ENCODE results near the gene AANAT. TPM values are rescaled to one million over a fixed set of nuclear protein-coding genes. Genes with fewer than 3 reads are reported as not detected.

Gene AANAT
- total RNA-seq: not detected

DNA sequence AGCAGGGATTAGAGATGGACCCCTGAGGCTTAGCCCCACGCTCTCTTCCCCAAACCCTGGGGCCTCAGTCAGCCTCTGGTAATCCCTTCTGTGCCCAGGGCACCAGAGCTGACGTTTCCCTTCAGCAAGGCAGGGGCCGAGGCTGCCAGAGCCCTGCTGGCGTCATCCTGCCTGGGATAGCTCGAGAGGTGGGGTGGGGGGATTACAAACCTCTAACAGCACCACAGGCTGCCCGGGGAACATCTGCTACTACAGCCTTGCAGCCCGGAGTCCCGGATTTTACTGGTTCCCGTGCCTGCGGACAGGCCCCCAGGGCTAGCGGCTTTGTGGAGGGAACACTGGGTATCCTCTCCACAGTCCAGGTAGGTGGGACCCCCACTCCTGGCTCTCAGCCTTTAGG is at the start of gene AANAT:
Gene AANAT (plus strand): TSS at position 238 of the 400 bp plus-strand sequence. CDS start 1,144 bp downstream, outside the sequence.
- H3K4me1 ChIP-seq: no peaks in the 10 kb centered on the region
- no peak for TF ChIP-seq POLR2A (IDR thresholded peaks at IDR 0.05)
- TF ChIP-seq, protein P1, sequence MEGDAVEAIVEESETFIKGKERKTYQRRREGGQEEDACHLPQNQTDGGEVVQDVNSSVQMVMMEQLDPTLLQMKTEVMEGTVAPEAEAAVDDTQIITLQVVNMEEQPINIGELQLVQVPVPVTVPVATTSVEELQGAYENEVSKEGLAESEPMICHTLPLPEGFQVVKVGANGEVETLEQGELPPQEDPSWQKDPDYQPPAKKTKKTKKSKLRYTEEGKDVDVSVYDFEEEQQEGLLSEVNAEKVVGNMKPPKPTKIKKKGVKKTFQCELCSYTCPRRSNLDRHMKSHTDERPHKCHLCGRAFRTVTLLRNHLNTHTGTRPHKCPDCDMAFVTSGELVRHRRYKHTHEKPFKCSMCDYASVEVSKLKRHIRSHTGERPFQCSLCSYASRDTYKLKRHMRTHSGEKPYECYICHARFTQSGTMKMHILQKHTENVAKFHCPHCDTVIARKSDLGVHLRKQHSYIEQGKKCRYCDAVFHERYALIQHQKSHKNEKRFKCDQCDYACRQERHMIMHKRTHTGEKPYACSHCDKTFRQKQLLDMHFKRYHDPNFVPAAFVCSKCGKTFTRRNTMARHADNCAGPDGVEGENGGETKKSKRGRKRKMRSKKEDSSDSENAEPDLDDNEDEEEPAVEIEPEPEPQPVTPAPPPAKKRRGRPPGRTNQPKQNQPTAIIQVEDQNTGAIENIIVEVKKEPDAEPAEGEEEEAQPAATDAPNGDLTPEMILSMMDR (IDR thresholded peaks at IDR 0.05): no peak
- no peaks in the 10 kb centered on the region for H3K36me3 ChIP-seq
- H3K27ac ChIP-seq: no peak within 1 kb of the TSS
- H3K27me3 ChIP-seq: no peaks in the 10 kb centered on the region
- H3K4me3 ChIP-seq: no peak within 1 kb of the TSS
- intact Hi-C loops (cut with DNase I; ENCODE audit: low total_unique reads): loop anchor here (2.0 kb wide), 1 partner anchor 39 kb away; no protein-coding TSS in a partner anchor
- no peaks in the 10 kb centered on the region for H3K9me3 ChIP-seq
- DNase-seq: no peak

DNA sequence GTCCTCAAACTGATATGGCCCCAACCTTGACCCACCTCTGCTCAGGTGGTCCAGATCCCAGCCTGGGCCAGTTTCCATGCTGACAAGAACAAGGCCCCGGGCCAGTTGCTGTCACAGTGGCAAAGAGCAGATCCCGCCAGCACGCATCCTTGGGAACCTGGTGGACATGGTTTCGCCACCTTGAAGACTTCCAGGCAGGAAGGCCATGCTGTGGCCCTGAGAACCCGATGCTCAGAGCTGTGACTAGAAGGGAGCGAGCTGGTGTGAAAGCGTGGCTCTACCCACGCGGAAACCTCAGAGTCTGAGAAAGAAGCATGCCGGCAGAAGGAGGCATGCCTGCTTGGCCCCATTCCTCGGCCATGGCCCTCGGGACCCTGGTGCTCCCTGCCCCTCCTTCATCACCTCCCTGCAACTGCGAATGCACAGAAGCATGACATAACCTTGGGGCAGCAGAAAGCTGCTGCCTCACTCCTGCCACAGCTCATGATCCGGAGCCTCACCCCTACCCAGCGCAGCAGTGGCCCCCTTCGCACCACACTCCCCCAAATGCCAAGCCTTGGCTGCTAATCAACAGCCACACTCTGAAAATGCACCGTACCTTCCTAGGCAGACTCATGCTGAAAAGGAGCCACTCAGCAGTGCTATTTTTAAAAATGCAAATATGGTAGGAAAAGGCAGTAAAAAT is 47.7 kb upstream of the AANAT start:
- no peaks in the 10 kb centered on the region for H3K9me3 ChIP-seq
- DNase-seq: no peak
- no peaks in the 10 kb centered on the region for H3K27me3 ChIP-seq
- no peak for TF ChIP-seq POLR2A (IDR thresholded peaks at IDR 0.05)
- TF ChIP-seq, protein P1 (IDR thresholded peaks at IDR 0.05): no peak
- intact Hi-C loops (cut with DNase I; ENCODE audit: low total_unique reads): no loop called here
- no peak overlapping the region for H3K27ac ChIP-seq
- H3K4me3 ChIP-seq: no peak overlapping the region
- H3K4me1 ChIP-seq: peaks cover 0 to 11% of the 10 kb centered on the region in 2 donors
- H3K36me3 ChIP-seq: no peaks in the 10 kb centered on the region

GRCh38 chr17:76420356-76421043 is 46.9 kb upstream of the AANAT start:
- no peak for TF ChIP-seq POLR2A (IDR thresholded peaks at IDR 0.05)
- TF ChIP-seq, protein P1 (IDR thresholded peaks at IDR 0.05): no peak
- no peaks in the 10 kb centered on the region for H3K27me3 ChIP-seq
- H3K9me3 ChIP-seq: no peaks in the 10 kb centered on the region
- no peak overlapping the region for H3K4me3 ChIP-seq
- H3K27ac ChIP-seq: no peak overlapping the region
- no peaks in the 10 kb centered on the region for H3K36me3 ChIP-seq
- H3K4me1 ChIP-seq: peaks cover 0 to 8% of the 10 kb centered on the region in 2 donors
- intact Hi-C loops (cut with DNase I; ENCODE audit: low total_unique reads): no loop called here
- DNase-seq: no peak

DNA sequence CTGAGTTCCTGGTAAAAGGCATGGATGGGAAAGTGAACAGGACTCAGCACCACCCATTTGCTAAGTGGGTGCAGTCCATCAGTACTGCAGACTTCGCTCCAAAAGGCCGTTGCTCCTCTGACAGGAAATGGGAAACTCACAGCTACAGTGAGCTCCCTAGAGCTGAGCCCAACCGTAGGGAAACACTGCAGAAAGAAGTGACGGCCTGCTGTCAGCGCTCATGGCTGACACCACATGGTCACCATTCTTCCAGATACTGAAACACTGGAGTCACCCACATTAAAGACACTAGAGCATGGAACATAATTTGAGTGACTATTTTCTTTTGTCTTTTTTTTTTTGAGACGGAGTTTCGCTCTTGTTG is 46.4 kb upstream of the AANAT start:
- no peaks in the 10 kb centered on the region for H3K27me3 ChIP-seq
- no peaks in the 10 kb centered on the region for H3K9me3 ChIP-seq
- intact Hi-C loops (cut with DNase I; ENCODE audit: low total_unique reads): no loop called here
- peaks cover 0 to 8% of the 10 kb centered on the region in 2 donors for H3K4me1 ChIP-seq
- no peaks in the 10 kb centered on the region for H3K36me3 ChIP-seq
- no peak for TF ChIP-seq POLR2A (IDR thresholded peaks at IDR 0.05)
- TF ChIP-seq, protein P1 (IDR thresholded peaks at IDR 0.05): no peak
- DNase-seq: no peak
- H3K4me3 ChIP-seq: no peak overlapping the region
- no peak overlapping the region for H3K27ac ChIP-seq

GRCh38 chr17:76422406-76422805 is 45.0 kb upstream of the AANAT start:
- H3K9me3 ChIP-seq: no peaks in the 10 kb centered on the region
- no peaks in the 10 kb centered on the region for H3K36me3 ChIP-seq
- no peak overlapping the region for H3K4me3 ChIP-seq
- intact Hi-C loops (cut with DNase I; ENCODE audit: low total_unique reads): no loop called here
- H3K27me3 ChIP-seq: no peaks in the 10 kb centered on the region
- DNase-seq: no peak
- TF ChIP-seq POLR2A (IDR thresholded peaks at IDR 0.05): no peak
- TF ChIP-seq, protein P1 (IDR thresholded peaks at IDR 0.05): no peak
- peaks cover 0 to 8% of the 10 kb centered on the region in 2 donors for H3K4me1 ChIP-seq
- H3K27ac ChIP-seq: no peak overlapping the region

Measured in uterus (tissue), 4 donors.